Activated T-cell treated with anti-CD3 and anti-CD28 coated beads, Interleukin-2, amount 50 U/mL, for 72 hours (primary cell): ENCODE data around the gene VAMP5. TPM values are rescaled to one million over a fixed set of nuclear protein-coding genes. Genes with fewer than 3 reads are reported as not detected.
"Not testable (repeated sequence)": the region's sequence is repeated elsewhere in the genome, so short reads cannot be mapped to it uniquely, and the experiment has no call there.

Experiments used
- ATAC-seq, 2 donors: fragments of 150-1000 bp; cut with Tn5 transposase; replicated peaks in 1 of 2; 2 replicates each; pipeline ENCODE4 v1.10.0; 2021; ENCODE audit warnings: moderate library complexity in 2 of 2, mild to moderate bottlenecking in 1 of 2
- DNase-seq, 2 donors: peaks; one replicate each; pipeline ENCODE4 v3.0.0; 2021 to 2022; ENCODE audit warnings: mixed read lengths in 1 of 2
- H3K27ac Mint-ChIP-seq: one replicate; pipeline ENCODE4 v1.8.0; 2022; ENCODE audit warnings: mild to moderate bottlenecking, moderate library complexity, mixed read lengths
- H3K27me3 Mint-ChIP-seq: one replicate; pipeline ENCODE4 v1.8.0; 2022; ENCODE audit warnings: low read depth, mixed read lengths
- H3K36me3 Mint-ChIP-seq, 2 donors: one replicate each; pipeline ENCODE4 v1.8.0; 2022; ENCODE audit warnings: mixed read lengths in 2 of 2, mild to moderate bottlenecking in 1 of 2; ENCODE audit not compliant: insufficient read depth in 2 of 2
- H3K4me1 Mint-ChIP-seq: one replicate; pipeline ENCODE4 v1.8.0; 2022; ENCODE audit warnings: low read depth, mixed read lengths
- H3K4me3 Mint-ChIP-seq, 2 donors: one replicate each; pipeline ENCODE4 v1.8.0; 2022; ENCODE audit warnings: mild to moderate bottlenecking in 2 of 2, mixed read lengths in 2 of 2, moderate library complexity in 2 of 2
- H3K9me3 Mint-ChIP-seq, 2 donors: one replicate each; pipeline ENCODE4 v1.8.0; 2022; ENCODE audit warnings: mixed read lengths in 2 of 2
- total RNA-seq, 2 donors: library from RNA; stranded (reverse); gene quantifications; one replicate each; pipeline ENCODE4 v1.2.3, GENCODE V29; 2022

The VAMP5 gene
- total RNA-seq, 2 donors from 2014 or later: 73.3 to 78.9 TPM

DNA sequence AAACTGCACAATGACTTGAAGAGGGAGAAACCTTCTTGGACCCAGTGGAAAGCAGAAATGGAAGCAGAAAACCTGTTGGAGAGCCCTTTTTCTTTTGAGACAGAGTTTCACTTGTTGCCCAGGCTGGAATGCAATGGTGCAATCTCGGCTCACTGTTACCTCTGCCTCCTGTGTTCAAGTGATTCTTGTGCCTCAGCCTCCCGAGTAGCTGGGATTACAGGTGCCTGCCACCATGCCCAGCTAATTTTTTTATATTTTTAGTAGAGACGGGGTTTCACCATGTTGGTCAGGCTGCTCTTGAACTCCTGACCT is 19.9 kb downstream of the VAMP5 start:
- not testable (repeated sequence) for ATAC-seq, H3K27me3 Mint-ChIP-seq, DNase-seq, H3K36me3 Mint-ChIP-seq, H3K27ac Mint-ChIP-seq, H3K9me3 Mint-ChIP-seq
- Mint-ChIP-seq H3K4me3 (peak overlapping the region in 1 of 2 donors; percentile 86), H3K4me1 (peaks cover 44% of the 10 kb centered on the region)

GRCh38 chr2:85604568-85605339 is 20.5 kb downstream of the VAMP5 start:
- ATAC-seq (no peak), DNase-seq (no peak)
- Mint-ChIP-seq H3K9me3 (no peaks in the 10 kb centered on the region), H3K36me3 (peaks cover 3 to 5% of the 10 kb centered on the region in 2 donors), H3K4me1 (peaks cover 39% of the 10 kb centered on the region), H3K4me3 (peak overlapping the region in 1 of 2 donors; percentile 22), H3K27ac (peak overlapping the region; percentile 29), H3K27me3 (no peaks in the 10 kb centered on the region)

DNA sequence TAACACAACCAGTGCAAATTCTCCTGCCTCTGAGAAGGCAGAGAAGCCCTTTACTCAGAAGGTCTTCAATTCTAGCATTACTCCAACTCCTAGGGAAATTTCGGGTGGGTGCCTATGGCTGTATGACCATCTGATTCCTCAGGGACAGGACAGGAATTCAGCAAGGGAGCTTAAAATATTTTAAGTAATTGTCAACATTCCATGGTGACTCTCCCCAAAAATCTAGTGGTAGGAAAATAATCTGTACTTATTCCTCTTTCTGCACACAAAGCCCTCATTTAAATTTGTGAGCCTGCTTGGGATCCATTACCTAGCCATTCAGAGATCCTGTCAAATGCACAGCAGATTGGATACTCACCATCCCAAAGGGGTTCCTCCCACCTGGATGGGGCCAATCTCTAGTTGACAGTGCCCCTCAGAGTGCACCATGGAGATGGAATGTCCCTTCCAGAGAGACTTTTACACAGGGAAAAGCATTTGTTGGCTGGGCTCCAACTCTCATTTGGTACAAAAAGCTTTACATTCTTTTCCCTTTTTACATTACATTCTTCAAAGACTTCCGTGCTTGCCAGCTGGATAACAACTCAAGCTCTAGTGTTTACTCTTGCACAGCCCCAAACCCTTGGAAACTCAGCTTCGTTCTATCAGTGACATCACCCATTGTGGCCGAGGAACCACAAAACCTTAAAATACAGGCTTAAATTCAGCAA is 21.3 kb downstream of the VAMP5 start:
- ATAC-seq: no peak

GRCh38 chr2:85606116-85606455 is 21.9 kb downstream of the VAMP5 start:
- Mint-ChIP-seq H3K27ac (no peak overlapping the region), H3K9me3 (no peaks in the 10 kb centered on the region), H3K4me1 (peaks cover 45% of the 10 kb centered on the region), H3K27me3 (no peaks in the 10 kb centered on the region), H3K4me3 (no peak overlapping the region), H3K36me3 (peaks cover 3 to 6% of the 10 kb centered on the region in 2 donors)
- DNase-seq (no peak), ATAC-seq (no peak)

More for the DNA sequence above, 21.3 kb downstream of the VAMP5 start:
- H3K4me1 Mint-ChIP-seq: peaks cover 44% of the 10 kb centered on the region
- no peaks in the 10 kb centered on the region for H3K9me3 Mint-ChIP-seq
- no peak overlapping the region for H3K4me3 Mint-ChIP-seq
- DNase-seq: no peak
- no peaks in the 10 kb centered on the region for H3K27me3 Mint-ChIP-seq
- no peak overlapping the region for H3K27ac Mint-ChIP-seq
- peaks cover 3 to 6% of the 10 kb centered on the region in 2 donors for H3K36me3 Mint-ChIP-seq

- ATAC-seq: no peak
- DNase-seq: no peak
- Mint-ChIP-seq H3K27ac (no peak overlapping the region), H3K27me3 (no peaks in the 10 kb centered on the region), H3K9me3 (no peaks in the 10 kb centered on the region), H3K4me1 (peaks cover 39% of the 10 kb centered on the region), H3K4me3 (no peak overlapping the region), H3K36me3 (peaks cover 5 to 8% of the 10 kb centered on the region in 2 donors)
Measured at GRCh38 chr2:85607268-85608215, 23.3 kb downstream of the VAMP5 start.

DNA sequence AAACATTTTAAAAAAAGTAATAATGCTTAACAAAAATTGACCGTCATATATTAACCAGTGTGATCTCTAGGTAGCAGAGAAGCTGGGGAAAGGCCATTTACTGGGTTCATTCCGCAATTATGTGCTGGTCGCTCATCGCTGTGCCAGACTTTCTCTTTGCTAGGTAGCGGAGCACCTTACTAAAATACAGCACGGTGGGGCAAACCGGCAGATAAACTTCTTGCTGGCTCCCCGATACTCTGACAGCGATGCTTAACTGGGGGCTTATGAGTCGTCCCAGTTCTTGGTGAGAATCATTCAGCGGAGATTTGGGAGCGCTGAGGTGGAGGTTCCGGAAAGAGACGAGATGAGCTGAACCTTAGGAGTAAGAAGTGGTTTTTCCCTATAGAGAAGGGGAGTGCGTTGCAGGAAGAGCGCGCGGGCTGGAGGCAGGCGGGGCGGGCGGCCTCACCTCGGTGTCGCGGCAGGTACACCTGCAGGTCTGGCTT is 27.0 kb downstream of the VAMP5 start:
- DNase-seq (no peak), ATAC-seq (peak in 1 of 2 donors; percentile 4)
- Mint-ChIP-seq H3K27me3 (no peaks in the 10 kb centered on the region), H3K36me3 (peaks cover 8% of the 10 kb centered on the region in 2 donors), H3K9me3 (no peaks in the 10 kb centered on the region), H3K4me3 (peak overlapping the region; percentile 99 to 100), H3K4me1 (peaks cover 36% of the 10 kb centered on the region), H3K27ac (peak overlapping the region; percentile 99)

DNA sequence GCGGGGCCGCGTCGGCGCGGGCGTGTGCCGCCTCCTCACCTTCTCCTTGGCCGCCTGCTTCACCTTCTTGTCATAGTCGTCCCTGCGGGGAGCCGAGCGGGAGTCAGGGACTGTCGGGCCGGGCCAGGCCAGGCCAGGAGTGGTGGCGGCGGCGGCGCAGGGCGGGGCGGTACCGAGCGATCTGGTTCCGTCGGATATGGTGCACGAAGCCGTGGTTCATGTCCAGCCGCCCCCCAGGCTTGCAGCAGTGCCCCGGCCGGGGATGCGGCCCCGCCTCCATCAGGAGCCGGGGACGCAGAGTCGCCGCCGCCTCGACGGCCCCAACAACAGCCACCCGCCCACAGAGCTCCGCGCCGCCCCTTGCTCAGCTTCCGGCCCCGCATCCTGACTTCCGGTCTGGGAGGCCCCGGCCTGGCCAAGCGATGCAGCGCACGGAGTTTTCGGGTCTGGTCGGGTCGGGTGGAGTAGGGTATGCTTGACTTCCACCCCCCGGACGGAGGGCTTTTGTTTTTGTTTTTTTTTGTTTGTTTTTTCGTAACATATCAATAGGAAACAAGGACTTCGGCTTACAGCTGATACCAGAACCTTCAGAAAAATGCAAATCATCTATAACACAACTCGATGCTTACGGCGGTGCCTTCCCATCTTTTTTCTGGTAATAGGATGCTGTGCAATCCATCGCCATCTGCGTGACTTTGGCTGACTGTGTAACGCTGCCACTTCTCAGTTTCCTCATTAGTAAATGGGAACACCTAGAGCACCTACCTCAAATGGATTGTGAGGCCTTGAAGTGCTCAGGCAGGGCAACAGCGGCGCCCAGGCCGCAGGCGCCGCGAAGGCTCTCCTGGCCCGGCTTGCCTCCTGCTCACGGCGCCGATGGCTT is 27.7 kb downstream of the VAMP5 start, which contains the start of gene C2orf68:
Gene C2orf68 (minus strand): TSS at position 362 of the 883 bp plus-strand sequence. CDS start 82 bp downstream, at position 280.
- H3K27me3 Mint-ChIP-seq: no peaks in the 10 kb centered on the region
- H3K4me1 Mint-ChIP-seq: peaks cover 36% of the 10 kb centered on the region
- H3K9me3 Mint-ChIP-seq: no peaks in the 10 kb centered on the region
- DNase-seq (peak; percentile 94 to 95), ATAC-seq (peak; percentile 76 to 82)
- H3K36me3 Mint-ChIP-seq: peaks cover 8% of the 10 kb centered on the region in 2 donors
- H3K27ac Mint-ChIP-seq: peak within 1 kb of the TSS; percentile 99
- H3K4me3 Mint-ChIP-seq: peak within 1 kb of the TSS; percentile 99 to 100

- Mint-ChIP-seq H3K36me3 (peaks cover 5 to 6% of the 10 kb centered on the region in 2 donors), H3K27ac (peak overlapping the region; percentile 50), H3K9me3 (no peaks in the 10 kb centered on the region), H3K4me1 (peaks cover 48% of the 10 kb centered on the region), H3K4me3 (no peak overlapping the region), H3K27me3 (no peaks in the 10 kb centered on the region)
- DNase-seq (no peak), ATAC-seq (no peak)
Measured at GRCh38 chr2:85613717-85614515, 29.7 kb downstream of the VAMP5 start.

DNA sequence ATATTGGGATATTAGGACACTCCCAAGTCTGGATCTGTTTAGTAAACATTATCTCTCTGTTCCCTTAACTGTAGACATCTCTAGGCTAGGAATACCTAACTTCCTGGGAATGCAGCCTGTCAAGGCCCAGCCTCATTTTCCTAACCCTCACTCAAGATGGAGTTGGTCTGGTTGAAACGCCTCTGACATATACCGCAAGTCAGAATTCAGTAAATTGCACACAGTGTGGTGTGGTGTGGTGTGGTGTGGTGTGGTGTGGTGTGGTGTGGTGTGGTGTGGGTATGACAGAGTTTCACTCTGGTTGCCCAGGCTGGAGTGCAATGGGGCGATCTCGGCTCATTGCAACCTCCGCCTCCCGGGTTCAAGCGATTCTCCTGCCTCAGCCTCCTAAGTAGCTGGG is 30.5 kb downstream of the VAMP5 start:
- not testable (repeated sequence) for H3K4me3 Mint-ChIP-seq, ATAC-seq, H3K27ac Mint-ChIP-seq, H3K27me3 Mint-ChIP-seq, H3K36me3 Mint-ChIP-seq, H3K9me3 Mint-ChIP-seq
- H3K4me1 Mint-ChIP-seq: peaks cover 51% of the 10 kb centered on the region
- peak in 1 of 2 donors; percentile 43 for DNase-seq

DNA sequence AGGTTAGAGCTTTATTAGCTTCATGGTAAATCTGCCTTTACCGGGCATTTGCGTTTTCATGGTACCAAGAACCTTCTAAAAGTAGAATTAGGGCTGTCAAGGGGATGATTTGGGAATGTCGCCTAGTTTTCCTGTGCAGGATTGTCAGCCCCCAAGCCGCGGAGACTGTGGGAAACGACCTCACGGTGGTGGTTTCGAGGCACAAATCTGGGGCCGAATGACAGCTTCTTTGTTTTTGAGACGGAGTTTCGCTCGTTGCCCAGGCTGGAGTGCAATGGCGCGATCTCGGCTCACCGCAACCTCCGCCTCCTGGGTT is 31.1 kb downstream of the VAMP5 start:
- Mint-ChIP-seq H3K4me3 (peak overlapping the region; percentile 10 to 96), H3K27ac (no peak overlapping the region), H3K36me3 (peaks cover 5 to 7% of the 10 kb centered on the region in 2 donors), H3K9me3 (no peaks in the 10 kb centered on the region), H3K4me1 (peaks cover 45% of the 10 kb centered on the region), H3K27me3 (no peaks in the 10 kb centered on the region)
- no peak for ATAC-seq
- DNase-seq: no peak

GRCh38 chr2:85617723-85618122 is 33.5 kb downstream of the VAMP5 start:
- Mint-ChIP-seq H3K27ac (peak overlapping the region; percentile 30), H3K4me1 (peaks cover 41% of the 10 kb centered on the region), H3K36me3 (peaks cover 5 to 11% of the 10 kb centered on the region in 2 donors), H3K4me3 (peak overlapping the region; percentile 96 to 98)
- not testable (repeated sequence) for DNase-seq, ATAC-seq, H3K9me3 Mint-ChIP-seq, H3K27me3 Mint-ChIP-seq
